Lung (tissue), 12 donors: ENCODE measurements around the gene MYMK. TPM values are rescaled to one million over a fixed set of nuclear protein-coding genes. Genes with fewer than 3 reads are reported as not detected.
A peak's percentile ranks its signal among the peaks of the same experiment; 100 is the strongest.

Experiments
- ATAC-seq: fragments of 200-7000 bp; cut with Tn5 transposase; one replicate; pipeline ENCODE4 v1.9.1; 2020; ENCODE audit warnings: moderate number of reproducible peaks; ENCODE audit not compliant: insufficient read depth, low FRiP score
- DNase-seq, 3 donors: peaks; one replicate each; pipeline ENCODE4 v3.0.0-alpha.2; 2013 to 2017
- H3K27ac ChIP-seq, 2 donors: one replicate each; pipeline ENCODE4 v1.5.1; 2013; ENCODE audit warnings: mild to moderate bottlenecking in 2 of 2, moderate library complexity in 2 of 2, control low read depth in 1 of 2, inconsistent platforms in 1 of 2, low read depth in 1 of 2, low read length in 1 of 2
- H3K27me3 ChIP-seq, 3 donors: one replicate each; pipeline ENCODE4 v1.5.1; 2013; ENCODE audit warnings: low read length in 2 of 3; ENCODE audit not compliant: control insufficient read depth in 3 of 3, insufficient read depth in 3 of 3
- H3K36me3 ChIP-seq, 4 donors: one replicate each; pipeline ENCODE4 v1.5.1; 2013; ENCODE audit warnings: low read length in 4 of 4, mild to moderate bottlenecking in 1 of 4, moderate library complexity in 1 of 4; ENCODE audit not compliant: control insufficient read depth in 4 of 4, insufficient read depth in 4 of 4
- H3K4me1 ChIP-seq, 5 donors: one replicate each; pipeline ENCODE4 v1.5.1; 2013; ENCODE audit warnings: low read length in 5 of 5, mild to moderate bottlenecking in 2 of 5, moderate library complexity in 1 of 5; ENCODE audit not compliant: control insufficient read depth in 5 of 5, insufficient read depth in 5 of 5
- H3K4me3 ChIP-seq: one replicate; pipeline ENCODE4 v1.5.1; 2013; ENCODE audit warnings: mild to moderate bottlenecking, control low read depth, moderate library complexity
- H3K9ac ChIP-seq, 2 donors: one replicate each; pipeline ENCODE4 v1.5.1; 2013; ENCODE audit warnings: low read length in 2 of 2, control low read depth in 1 of 2; ENCODE audit not compliant: insufficient read depth in 1 of 2
- H3K9me3 ChIP-seq, 4 donors: one replicate each; pipeline ENCODE4 v1.5.1; 2013; ENCODE audit warnings: low read length in 3 of 4, mild to moderate bottlenecking in 1 of 4, moderate library complexity in 1 of 4; ENCODE audit not compliant: control insufficient read depth in 4 of 4, insufficient read depth in 3 of 4
- CTCF ChIP-seq: IDR thresholded peaks from 2 replicates; pipeline ENCODE4 v1.5.1; 2012; ENCODE audit warnings: mild to moderate bottlenecking; ENCODE audit errors: control extremely low read depth, extremely low read depth
- WGBS, 2 donors: extraction: QIAGEN DNeasy Blood & Tissue Kit; methylation state at CpG; one replicate each; pipeline ENCODE4 v1.1.7; 2013; 5-methylcytosine and 5-hydroxymethylcytosine counted together
- polyA plus RNA-seq, 2 donors: library from polyadenylated mRNA; stranded (reverse); fragments of 200-250 nt; gene quantifications; one replicate each; pipeline ENCODE4 v1.2.1, GENCODE V29; 2013
- total RNA-seq, 2 donors: library from RNA; depleted of rRNA in 1 of 2; stranded (reverse); fragments of >200 nt in 1 of 2; gene quantifications; one replicate each; pipeline ENCODE4 v1.2.1, GENCODE V29; 2014 to 2021
- donor health status: control.
- donor health status: control.
- donor health status: Bipolar disorder and iron deficiency.
- donor health status: healthy.
- donor health status: DM: yes; HTN: yes; CAD: no.

The MYMK gene
- total and polyA plus RNA-seq, 4 donors, result not detected

- no peak overlapping the region for H3K27ac ChIP-seq
- DNase-seq, result no peak
- H3K4me3 ChIP-seq, result no peak overlapping the region
- no peak for ATAC-seq
- H3K36me3 ChIP-seq, result no peaks in the 10 kb centered on the region
- H3K9ac ChIP-seq, result no peak overlapping the region
- no peaks in the 10 kb centered on the region for H3K27me3 ChIP-seq
- no peaks in the 10 kb centered on the region for H3K9me3 ChIP-seq
- H3K4me1 ChIP-seq, result peaks cover 0 to 33% (median 15%) of the 10 kb centered on the region in 5 donors
- WGBS, 2 donors, result 65 to 85% methylated on average over 6 to 8 of the region's 8 CpGs
- TF ChIP-seq CTCF, result no peak
Observed at GRCh38 chr9:133546287-133546680, 21.5 kb upstream of the MYMK start.

- H3K27me3 ChIP-seq, result no peaks in the 10 kb centered on the region
- H3K9ac ChIP-seq, result no peak overlapping the region
- peak overlapping the region in 1 of 2 donors; percentile 68 for H3K27ac ChIP-seq
- H3K9me3 ChIP-seq, result no peaks in the 10 kb centered on the region
- H3K36me3 ChIP-seq, result no peaks in the 10 kb centered on the region
- no peak for TF ChIP-seq CTCF
- H3K4me1 ChIP-seq, result peaks cover 0 to 27% (median 11%) of the 10 kb centered on the region in 5 donors
- WGBS, 2 donors, result 46 to 62% methylated on average over 25 of the region's 25 CpGs
- DNase-seq (peak; percentile 68 to 78 (median 71)), ATAC-seq (no peak)
- H3K4me3 ChIP-seq, result no peak overlapping the region
Observed at GRCh38 chr9:133545494-133546286, 20.9 kb upstream of the MYMK start.

- Histone ChIP-seq H3K4me3 (no peak overlapping the region), H3K36me3 (no peaks in the 10 kb centered on the region), H3K9ac (no peak overlapping the region), H3K9me3 (no peaks in the 10 kb centered on the region), H3K27me3 (no peaks in the 10 kb centered on the region), H3K4me1 (peaks cover 0 to 40% (median 16%) of the 10 kb centered on the region in 5 donors), H3K27ac (peak overlapping the region in 1 of 2 donors; percentile 41)
- no peak for TF ChIP-seq CTCF
- 76 to 83% methylated on average over 16 of the region's 16 CpGs for WGBS, 2 donors
- ATAC-seq, result no peak
- no peak for DNase-seq
Observed at GRCh38 chr9:133543772-133544467, 19.2 kb upstream of the MYMK start.
